HG03432 (cell line): ENCODE data around the gene SAPCD1.

ENCODE experiments used
- ATAC-seq: cut with Tn5 transposase; IDR thresholded peaks from one replicate; pipeline ENCODE4 v1.9.1; 2021; ENCODE audit warnings: mild to moderate bottlenecking, moderate library complexity; ENCODE audit not compliant: unreplicated experiment

The SAPCD1 gene

DNA sequence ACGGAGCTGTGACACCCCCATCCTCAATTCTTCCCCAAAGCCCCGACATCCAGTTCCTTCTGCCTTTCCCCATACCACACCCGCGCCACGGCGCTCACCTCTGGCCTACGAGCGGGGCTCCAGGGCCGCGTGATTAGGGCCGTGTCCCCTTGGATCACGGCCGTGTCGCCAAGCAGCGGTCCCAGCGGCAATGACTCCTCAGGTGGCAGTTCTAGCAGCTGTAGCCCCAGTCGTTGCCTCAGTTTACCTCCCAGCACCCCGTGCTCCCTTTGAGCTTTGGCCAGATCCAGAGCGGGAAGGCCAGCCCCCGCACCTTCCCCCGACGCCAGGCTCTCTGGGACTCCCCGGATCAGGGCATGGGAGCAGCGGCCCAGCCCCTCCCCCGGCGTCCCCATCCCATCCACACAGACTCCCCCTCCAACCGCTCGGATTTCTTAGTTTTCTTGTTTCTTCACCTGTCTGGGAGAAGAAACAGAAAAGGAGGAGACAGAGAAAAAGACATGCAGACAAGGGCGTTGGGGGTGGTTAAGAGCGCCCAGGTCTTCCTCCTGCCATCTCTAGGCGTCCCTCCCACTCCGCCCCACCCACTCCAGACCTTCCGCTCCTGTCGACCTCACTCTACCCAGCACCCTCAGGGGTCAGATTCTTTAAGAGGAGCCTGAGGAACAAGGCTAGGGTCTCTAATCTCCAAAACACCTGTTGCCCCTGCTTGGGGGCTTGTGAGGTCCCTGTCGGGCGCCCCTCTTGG is 33.5 kb upstream of the SAPCD1 start, which contains the start of gene DDAH2:
Gene DDAH2, minus strand, starts transcription at position 533 of the 748 bp plus-strand sequence. Its CDS starts 138 bp downstream, at position 395.
- peak; percentile 10 for ATAC-seq

DNA sequence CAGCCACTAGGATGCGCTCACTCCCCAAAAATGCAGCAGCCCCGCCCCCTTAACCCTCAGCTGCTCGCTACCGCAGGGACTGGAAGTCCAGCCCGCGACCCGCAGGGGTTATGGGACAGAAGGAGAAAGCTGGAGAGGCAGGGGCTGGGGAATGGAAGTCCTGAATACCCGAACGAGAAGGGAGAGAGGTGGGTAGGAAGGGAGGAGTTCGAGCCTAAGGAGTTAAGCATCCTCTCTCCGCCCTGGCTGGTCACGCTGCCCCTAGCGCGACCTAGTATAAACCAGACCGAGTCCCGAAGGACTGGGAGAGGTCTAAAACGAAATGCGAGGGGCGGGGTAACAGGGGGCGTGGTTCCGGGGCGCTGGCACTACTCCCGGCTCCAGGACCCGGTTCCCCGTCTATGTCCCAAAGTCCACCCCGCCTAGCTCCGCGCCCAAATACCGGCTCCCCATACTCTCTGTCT is 32.9 kb upstream of the SAPCD1 start:
- peak; percentile 49 for ATAC-seq

DNA sequence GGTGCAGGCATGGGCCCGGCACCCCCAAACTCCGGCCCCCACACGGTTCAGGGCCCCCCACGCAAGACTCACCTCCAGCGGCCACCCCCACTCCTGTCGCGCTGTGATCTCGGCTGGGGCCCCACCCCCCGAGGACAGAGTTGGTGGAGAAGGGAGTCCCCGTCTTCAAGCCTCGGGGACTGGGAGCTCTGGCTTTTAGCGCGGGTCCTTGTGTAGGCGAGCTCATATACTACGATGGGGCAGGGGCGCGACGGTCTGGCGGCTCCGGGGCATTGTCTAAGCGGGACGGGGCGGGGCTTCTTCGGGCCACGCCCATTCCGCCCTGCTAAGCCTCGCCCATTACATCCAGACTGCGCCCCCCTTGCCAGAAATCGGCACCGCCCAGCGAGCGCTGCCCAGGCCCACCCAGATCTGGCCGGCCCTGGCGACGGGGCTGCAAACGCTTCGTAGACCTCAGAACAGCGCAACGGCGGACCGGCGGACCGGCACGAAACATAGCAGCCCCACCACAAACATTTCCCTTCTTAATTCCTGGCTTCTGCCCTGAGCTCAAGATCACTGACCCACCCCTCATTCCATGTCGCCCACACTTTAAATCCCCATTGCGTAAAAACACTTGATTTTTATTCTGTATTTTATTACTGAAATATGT is 32.4 kb upstream of the SAPCD1 start:
- ATAC-seq = peak; percentile 38

DNA sequence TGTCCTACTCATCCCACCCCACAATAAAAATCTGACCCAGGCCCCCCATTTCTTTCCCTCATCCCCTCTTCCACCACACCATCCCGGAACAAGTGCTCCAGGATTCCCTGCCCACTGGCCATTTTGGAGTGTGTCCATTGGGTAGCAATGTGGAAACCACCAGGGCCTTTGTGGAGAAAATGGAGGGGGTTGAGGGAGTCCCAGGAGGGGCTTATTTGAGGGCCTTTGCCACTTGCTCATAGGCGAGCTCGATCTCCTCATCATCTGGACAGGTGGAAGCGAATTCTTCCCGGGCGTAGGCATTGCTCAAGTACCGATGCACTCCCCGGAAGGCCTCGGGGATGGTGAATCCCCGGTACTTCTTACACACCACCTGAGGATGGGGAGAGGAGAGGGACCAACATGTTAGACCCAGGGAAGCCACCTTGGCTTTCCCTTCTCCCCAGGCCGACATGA is 31.8 kb upstream of the SAPCD1 start:
- no peak for ATAC-seq

DNA sequence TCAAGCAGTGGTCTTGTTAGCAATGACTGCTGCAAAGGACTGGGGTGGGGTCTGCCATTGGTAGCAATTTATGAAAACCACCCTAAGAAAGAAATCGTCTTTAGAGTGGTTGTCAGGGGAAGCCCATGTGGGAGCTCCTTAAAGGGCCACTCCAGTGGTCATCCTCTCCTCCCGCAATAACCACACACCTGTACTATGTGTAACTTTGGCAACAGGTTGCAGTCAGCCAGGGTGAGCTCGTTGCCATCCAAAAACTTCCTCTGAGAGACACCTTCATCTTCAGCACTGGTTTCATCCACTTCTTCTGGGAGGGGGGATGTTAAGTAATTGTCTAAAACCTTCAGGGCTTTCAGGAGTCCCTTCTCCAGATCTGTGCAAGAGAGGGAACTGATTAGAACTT is 30.4 kb upstream of the SAPCD1 start:
- no peak for ATAC-seq

DNA sequence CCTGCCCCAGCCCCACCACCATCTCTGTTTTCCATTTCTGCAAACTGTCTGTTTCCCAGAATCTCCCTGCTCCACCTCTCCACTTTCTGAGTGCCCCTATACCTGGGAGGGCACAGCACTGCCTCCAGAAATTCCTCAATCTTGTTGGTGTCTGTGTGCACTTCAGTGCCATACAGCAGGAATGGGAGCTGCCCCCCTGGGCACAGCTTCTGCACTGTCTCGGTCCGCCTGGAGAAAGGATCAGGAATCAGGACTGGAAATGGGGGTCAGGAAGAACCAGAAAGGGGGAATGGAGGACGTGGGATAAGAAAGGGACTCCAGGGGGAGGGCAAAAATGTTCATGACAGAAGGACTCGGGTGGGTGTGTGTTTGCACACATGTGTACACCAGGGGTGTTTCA is 28.7 kb upstream of the SAPCD1 start:
- ATAC-seq = no peak

DNA sequence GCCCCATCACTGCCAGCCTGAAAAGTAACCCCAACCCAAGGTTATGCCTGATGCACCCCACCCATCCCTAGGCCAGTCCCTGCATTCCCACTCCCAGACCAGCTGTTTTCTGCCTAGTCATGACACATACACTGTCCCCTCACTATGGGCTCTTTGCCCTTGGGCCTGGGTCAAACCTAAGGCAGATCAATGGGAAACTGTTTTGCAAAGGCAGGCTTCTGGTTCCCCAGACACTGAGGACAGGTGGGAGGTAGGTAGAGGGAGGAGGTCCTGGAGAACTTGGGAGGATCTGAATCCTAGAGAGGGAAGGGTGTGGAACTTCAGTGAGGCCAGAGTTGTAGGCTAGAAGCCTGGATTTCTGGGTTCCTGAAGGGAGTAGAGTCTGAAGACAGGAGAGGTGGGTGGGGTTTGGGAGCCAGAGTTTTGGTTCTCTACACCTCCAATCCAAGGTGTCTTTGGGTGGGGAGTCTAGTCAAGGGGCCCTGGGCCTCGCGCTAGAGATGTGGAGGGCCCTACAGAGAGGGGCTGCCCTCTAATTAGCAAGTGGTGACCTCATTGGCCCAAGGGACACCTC is 28.1 kb upstream of the SAPCD1 start:
- no peak for ATAC-seq

DNA sequence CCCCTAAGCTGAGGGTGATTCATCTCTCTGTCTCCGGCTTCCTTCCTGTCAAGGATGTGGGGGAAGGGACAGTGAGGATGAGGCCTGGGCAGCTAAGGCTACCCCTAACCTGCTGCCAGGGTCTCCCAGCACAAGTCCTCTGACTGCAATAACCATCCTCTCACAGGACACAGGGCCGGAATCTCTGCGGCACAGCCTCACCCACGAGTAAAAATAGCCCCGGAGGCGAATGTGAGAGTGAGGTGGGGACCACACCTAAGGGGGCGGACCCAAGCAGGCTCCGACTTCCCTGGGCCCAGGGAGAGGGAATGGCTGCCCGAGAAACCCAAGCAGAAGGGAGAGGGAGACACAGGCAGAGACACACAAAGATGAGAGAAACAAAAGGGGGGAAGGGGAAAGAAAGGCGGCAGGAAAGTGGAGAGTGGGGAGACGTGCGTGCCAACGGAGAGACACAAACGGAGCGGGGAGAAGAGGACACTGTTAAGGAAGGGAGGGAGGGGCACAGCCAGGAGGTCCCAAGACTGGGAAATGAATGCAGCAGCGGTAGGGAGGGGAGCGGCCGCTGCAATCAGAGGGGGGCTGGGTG is 27.5 kb upstream of the SAPCD1 start:
- ATAC-seq = no peak

DNA sequence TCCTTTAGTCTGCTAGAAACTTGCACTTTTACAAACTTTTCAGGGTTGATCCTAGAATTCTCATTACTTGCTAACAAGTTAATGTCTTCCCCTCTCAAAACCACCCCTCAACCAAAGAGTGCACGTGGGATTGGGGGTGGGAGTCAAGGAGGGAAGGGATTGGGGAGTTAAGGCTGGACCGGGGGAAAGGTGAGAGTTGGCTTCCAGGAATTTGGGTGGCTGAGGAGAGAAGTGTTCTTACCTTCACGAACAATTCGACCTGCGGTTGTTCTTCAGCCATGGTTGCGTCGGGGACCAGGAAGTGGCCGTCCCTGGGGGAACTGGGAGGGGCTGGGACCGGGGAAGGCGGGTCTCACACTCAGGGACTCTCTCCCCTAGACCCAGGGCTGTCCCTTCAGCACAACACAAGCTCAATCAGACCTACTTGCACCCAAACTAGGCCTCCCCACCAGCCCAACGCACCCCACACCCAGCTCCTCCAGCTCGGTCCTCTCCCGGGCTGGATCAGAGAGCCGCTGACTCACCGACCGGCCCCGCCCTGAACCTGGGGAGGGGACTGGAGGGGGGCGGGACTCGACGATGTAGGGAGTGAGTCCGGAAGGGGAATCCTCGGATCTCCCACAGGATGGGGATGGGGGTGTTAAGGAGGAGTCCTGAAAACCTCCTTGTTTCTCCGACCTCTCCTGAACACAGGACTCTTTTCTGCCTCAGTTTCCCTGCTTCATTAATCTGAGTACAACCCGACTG is 26.3 kb upstream of the SAPCD1 start, which contains the start of gene CLIC1:
Gene CLIC1, minus strand, starts transcription at position 510 of the 747 bp plus-strand sequence. Its CDS starts 230 bp downstream, at position 280.
- peak; percentile 25 for ATAC-seq

DNA sequence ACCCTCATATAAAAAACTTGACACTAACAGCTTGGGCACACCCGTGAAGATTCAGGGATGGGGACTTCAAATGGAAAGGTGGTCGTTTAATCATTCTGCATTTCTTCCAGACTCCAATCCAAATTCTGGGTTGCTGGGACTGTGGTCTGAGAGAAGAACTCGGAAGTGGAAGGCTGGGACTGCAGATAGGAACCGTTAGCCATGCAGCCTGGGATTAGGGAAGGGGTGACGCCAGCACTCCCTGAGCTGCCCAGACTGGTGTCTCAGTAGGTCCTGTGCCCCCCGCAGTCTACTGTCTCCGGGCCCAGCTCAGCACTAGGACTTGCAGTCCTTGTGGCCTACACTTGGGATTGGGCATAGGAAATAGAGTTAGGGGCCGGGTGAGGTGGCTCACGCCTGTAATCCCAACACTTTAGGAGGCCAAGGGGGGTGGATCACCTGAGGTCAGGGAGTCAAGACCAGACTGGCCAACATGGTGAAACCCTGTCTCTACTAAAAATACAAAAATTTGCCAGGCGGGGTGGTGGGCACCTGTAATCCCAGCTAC is 25.6 kb upstream of the SAPCD1 start:
- no peak for ATAC-seq

DNA sequence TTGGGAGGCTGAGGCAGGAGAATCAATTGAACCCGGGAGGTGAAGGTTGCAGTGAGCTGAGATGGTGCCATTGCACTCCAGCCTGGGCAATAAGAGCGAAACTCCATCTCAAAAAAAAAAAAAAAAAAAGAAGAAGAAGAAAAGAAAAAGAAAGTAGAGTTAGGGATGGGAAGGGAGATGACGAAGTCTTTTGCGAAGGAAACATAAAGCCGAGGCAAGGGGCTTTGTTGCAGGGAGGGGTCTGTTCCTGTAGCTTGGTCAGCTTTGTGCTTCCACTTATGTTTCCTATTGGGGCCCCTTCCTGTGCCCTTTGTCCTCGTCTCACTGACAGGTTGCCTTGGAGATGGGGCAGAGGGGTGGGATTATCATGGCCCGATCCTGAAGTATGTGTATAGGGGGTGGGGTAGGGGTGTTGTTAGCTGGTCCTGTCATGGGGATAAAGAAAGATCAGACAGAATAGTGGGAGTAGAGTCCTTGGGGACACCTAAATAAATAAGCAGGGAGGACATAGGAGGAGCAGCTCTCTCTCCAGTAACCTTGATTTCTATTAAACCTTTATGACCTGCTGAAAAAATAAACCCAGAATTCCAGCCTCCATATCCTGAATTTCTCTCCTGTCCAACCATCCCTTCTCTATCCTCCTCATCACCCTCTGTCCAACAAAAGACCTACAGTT is 25.0 kb upstream of the SAPCD1 start:
- no peak for ATAC-seq

DNA sequence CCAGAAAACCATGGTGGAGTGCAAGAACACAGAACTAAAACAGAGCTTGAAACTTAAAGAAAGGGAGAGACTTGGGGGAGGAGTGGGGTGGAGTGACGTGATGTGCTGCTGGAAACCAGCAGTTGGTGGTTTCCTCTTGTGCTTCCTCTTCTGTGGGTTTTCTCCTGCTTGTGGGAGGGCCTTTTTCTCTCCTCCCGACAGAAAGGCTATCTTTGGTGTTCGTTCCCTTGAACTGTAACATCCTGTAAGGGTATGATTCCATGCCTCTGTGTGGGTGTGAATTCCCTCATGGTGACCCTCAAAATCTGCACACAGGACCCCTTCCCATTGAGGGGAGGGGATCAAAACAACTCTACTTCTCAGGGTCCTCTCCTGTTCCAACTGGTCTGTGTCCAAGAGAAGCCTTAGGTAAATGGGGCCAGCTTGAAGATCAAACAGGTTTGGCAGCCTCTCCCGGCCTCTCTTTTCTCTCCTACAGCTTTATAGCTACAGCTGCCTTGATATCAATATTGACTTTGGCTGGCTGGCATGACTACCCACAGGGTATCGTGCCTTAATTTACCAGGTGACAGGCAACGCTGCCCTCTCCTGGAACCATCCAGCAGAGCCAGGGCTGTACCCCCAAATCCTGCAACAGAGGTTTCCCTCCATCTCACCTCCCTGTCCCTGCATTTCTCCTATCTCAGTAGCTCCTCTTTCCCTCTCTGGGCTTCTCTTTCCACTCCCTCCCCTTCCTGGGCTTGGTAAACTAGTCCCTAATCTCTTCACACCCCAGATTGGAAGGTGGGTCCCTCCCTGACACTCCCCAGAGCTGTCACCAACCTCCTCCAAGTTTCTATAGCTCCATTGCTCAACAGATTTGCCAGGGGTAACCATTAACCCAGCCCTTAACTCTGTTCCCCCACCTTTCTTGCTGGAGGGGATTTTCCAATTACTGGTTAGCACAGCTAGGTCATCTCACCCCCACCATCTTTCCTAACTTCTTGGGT is 24.2 kb upstream of the SAPCD1 start:
- no peak for ATAC-seq

DNA sequence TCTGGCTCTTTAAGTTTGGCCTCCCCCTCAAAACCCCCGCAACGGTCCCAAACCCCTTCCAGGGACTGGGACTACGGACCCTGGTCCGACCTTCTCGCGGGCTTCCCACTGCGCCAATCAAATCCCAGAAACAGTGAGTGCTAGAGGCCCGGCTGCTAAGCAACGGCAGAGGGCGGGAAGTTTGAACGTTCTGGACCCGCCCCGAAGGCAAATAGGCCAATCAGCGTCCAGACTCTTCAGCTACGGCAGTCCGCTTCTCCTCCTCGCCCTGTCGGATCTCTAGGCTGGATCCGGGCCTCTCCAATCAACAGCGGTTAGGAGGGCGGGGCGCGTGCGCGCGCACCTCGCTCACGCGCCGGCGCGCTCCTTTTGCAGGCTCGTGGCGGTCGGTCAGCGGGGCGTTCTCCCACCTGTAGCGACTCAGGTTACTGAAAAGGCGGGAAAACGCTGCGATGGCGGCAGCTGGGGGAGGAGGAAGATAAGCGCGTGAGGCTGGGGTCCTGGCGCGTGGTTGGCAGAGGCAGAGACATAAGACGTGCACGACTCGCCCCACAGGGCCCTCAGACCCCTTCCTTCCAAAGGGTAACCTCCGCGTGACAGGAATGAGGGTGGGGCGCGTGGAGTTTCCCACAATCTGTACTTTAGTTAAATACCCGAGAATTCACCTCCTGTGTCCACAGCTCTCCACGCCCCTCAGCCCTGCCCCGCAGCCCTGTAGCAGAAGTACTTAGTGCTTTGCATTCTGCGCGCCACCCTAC is 22.6 kb upstream of the SAPCD1 start, which contains the start of gene MSH5:
Gene MSH5, plus strand, starts transcription at position 367 of the 758 bp plus-strand sequence. CDS start 462 bp downstream, outside the sequence.
- ATAC-seq = peak; percentile 67

DNA sequence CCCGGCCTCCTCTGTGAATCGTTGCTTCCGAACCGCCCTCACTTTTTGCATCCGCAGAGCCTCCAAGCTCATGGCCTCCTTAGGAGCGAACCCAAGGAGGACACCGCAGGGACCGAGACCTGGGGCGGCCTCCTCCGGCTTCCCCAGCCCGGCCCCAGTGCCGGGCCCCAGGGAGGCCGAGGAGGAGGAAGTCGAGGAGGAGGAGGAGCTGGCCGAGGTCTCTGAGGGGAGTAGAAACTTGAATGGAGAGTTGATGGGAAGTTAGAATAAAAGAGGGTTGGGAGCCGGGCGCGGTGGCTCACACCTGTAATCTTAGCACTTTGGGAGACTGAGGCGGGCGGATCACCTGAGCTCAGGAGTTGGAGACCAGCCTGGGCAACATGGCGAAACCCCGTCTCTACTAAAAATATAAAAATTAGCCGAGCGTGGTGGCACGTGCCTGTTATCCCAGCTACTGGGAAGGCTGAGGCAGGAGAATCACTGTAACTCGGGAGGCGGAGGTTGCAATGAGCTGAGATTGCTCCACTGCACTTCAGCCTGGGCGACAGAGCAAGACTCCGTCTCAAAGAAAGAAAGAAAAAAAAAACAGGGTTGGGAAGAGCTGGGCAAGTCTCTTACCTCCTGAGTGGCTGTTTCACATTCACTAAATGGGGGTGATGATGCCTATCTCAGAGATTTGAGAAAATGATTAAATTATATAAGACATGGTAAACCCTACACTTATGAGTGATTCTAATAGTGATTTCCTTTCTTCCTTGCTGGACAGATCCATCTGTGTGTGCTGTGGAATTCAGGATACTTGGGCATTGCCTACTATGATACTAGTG is 21.8 kb upstream of the SAPCD1 start:
- no peak for ATAC-seq

DNA sequence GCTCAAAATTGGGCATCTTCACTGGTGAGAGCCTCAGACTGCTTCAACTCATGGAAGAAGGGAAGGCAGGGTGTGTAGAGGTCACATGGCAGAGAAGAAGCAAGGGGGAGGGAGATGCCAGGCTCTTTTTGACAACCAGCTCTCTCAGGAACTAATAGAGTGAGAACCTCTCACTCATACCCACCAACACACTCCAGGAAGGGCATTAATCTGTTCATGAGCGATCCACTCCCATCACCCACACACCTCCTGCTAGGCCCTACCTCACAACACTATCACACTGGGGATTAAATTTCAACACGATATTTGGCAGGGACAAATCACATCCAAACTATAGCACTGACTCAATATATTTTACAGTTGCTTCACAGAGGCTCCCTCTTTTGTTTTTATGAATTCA is 20.6 kb upstream of the SAPCD1 start:
- ATAC-seq = no peak

DNA sequence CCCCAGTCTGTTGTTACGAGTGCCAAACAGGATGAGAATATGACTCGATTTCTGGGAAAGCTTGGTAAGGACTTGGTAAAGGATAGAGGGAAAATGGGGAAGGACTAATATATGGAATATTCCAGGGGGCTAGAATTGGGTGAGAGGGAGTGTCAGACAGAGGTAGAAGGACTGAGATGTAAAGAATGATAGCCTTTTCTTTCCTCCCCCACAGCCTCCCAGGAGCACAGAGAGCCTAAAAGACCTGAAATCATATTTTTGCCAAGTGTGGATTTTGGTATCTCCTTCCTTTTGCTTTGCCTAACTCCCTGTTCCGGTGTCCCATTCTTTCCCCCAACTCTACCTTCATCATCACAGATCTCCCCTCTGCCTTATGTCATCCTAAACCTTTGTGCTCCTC is 19.6 kb upstream of the SAPCD1 start:
- no peak for ATAC-seq

DNA sequence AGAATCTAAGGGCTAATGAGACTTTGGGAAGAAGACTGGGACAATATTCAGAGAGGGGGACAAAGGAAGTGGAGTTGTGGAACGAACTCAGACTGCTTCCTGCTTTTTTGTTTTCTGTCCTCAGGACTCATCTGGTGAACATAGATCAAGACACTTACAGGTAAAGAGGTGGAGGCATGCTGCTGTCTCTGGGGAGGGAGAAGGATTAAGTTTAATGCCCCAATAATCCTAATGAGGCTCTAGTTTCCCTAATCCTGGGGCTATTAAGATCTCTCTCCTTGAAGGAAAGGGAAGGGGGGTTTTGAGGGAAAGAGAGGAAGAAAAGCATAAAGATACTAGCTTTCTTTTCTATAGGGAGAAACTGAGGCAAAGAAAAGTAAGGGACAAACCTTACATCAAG is 18.0 kb upstream of the SAPCD1 start:
- no peak for ATAC-seq
